HG03469 (cell line): ENCODE data around the gene CLK3.
"Not testable (repeated sequence)": the region's sequence is repeated elsewhere in the genome, so short reads cannot be mapped to it uniquely, and the experiment has no call there.

Experiments used
- ATAC-seq: cut with Tn5 transposase; IDR thresholded peaks from one replicate; pipeline ENCODE4 v1.9.1; 2021; ENCODE audit warnings: mild to moderate bottlenecking, moderate library complexity, moderate number of reproducible peaks; ENCODE audit not compliant: unreplicated experiment

The CLK3 gene

GRCh38 chr15:74615508-74616365 lies at the start of gene CLK3:
Gene CLK3, plus strand, starts transcription at chr15:74615836. Its CDS starts 3,361 bp downstream, at chr15:74619197.
- peak; percentile 67 for ATAC-seq

- ATAC-seq: no peak
Measured at GRCh38 chr15:74568594-74568993, 47.0 kb upstream of the CLK3 start.

GRCh38 chr15:74569731-74570070 lies 45.9 kb upstream of the CLK3 start:
- ATAC-seq: no peak

GRCh38 chr15:74571191-74571590 lies 44.4 kb upstream of the CLK3 start:
- ATAC-seq: no peak

- ATAC-seq: no peak
Measured at GRCh38 chr15:74573987-74574386, 41.6 kb upstream of the CLK3 start.

GRCh38 chr15:74578496-74578994 lies 37.1 kb upstream of the CLK3 start:
- ATAC-seq: no peak

GRCh38 chr15:74579001-74579400 lies 36.6 kb upstream of the CLK3 start:
- no peak for ATAC-seq

- ATAC-seq: no peak
Measured at GRCh38 chr15:74580538-74581350, 34.9 kb upstream of the CLK3 start.

GRCh38 chr15:74584204-74584603 lies 31.4 kb upstream of the CLK3 start:
- ATAC-seq: no peak

GRCh38 chr15:74584779-74585178 lies 30.9 kb upstream of the CLK3 start:
- no peak for ATAC-seq

- no peak for ATAC-seq
Measured at GRCh38 chr15:74585191-74585590, 30.4 kb upstream of the CLK3 start.

GRCh38 chr15:74585857-74586256 lies 29.8 kb upstream of the CLK3 start:
- no peak for ATAC-seq

- no peak for ATAC-seq
Measured at GRCh38 chr15:74589826-74590225, 25.8 kb upstream of the CLK3 start.

GRCh38 chr15:74592222-74592621 lies 23.4 kb upstream of the CLK3 start:
- ATAC-seq: no peak

GRCh38 chr15:74593122-74593521 lies 22.5 kb upstream of the CLK3 start:
- ATAC-seq: no peak

GRCh38 chr15:74594455-74594854 lies 21.2 kb upstream of the CLK3 start:
- no peak for ATAC-seq

- ATAC-seq: no peak
Measured at GRCh38 chr15:74595271-74595670, 20.4 kb upstream of the CLK3 start.

- not testable (repeated sequence) for ATAC-seq
Measured at GRCh38 chr15:74596736-74597135, 18.9 kb upstream of the CLK3 start.

GRCh38 chr15:74597146-74597705 lies 18.4 kb upstream of the CLK3 start:
- not testable (repeated sequence) for ATAC-seq

- ATAC-seq: peak; percentile 67
Measured at GRCh38 chr15:74598126-74598842, 17.4 kb upstream of the CLK3 start.

- no peak for ATAC-seq
Measured at GRCh38 chr15:74599156-74599555, 16.5 kb upstream of the CLK3 start.
